GM18907 (cell line): ENCODE measurements around the gene TMEM132A.
"Not testable (repeated sequence)": the region's sequence is repeated elsewhere in the genome, so short reads cannot be mapped to it uniquely, and the experiment has no call there.

Source experiments
- ATAC-seq: cut with Tn5 transposase; IDR thresholded peaks from one replicate; pipeline ENCODE4 v1.9.1; 2021; ENCODE audit warnings: mild to moderate bottlenecking, moderate library complexity; ENCODE audit not compliant: unreplicated experiment

TMEM132A gene

DNA sequence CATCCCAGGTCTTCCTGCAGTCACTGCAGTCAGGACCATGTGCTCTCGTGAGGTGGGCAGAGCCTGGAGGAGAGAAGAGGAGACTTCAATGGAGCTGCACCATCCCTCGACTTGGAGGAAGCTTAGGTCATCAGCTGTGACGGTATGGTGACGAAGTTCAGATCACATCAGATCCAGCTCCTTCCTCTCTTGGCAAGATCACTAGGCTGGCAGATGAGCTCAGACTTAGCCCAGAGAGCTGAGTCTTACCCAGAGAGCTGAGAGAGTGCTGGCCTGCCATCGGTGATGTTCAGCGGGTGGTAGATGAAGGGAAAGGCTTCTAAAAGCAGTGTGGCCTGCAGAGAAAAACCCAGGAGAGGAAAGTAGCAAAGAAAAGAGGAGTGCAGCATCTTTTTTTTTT, 29.5 kb downstream of the TMEM132A start:
- no peak for ATAC-seq

DNA sequence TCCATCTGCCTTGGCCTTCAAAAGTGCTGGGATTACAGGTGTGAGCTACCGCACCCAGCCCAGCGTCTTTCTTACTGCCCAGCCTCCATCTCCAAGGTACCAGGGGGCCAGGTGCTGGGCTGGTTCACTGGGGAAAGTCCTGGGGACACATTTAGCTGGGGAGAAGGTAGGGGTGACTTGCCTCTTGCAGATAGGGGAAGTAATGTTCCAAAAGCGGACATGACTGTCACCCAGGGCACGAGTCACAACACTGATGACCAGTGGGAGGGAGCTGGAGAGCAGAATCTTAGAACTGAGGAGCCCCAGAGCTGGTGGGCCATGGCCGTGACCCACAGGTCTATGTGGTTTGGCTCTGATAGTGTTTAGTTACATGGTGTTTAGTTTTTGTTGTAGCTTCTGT, 30.2 kb downstream of the TMEM132A start:
- ATAC-seq: no peak

DNA sequence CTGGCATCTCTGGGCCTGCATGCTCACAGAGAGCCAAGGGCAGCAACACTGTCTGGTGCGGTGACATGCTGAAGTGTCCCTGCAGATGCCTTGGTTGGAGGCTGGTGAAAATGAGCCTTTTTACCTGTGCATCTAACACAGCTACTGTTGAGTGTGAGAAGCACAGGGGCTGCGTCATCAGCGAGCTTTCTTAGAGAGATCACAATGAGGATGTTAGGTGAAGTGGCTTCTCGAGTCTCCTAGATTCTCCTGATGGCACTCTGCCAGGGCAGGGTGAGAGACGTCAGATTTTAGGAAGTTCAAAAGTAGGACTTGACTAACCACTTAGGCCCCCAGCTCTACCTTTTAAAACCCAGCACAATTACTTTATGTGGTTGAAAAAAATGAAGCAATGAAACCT, 31.3 kb downstream of the TMEM132A start:
- no peak for ATAC-seq

DNA sequence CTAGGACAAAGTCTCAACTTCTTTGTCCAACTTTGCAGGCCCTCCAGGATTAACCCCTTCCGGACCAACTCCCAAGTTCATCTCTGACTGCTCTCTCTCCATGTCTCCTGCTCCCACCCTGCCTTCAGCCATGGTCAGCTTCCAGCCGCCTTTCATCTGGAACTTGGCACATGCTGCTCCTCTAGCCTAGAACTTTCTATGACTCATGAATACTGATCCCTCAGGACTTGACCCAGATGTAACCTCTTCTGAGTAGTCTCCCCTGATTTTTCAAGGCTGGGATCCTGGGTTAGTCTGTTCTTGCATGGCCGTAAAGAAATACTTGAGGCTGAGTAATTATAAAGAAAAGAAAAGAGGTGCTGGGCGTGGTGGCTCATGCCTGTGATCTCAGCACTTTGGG, 32.9 kb downstream of the TMEM132A start:
- ATAC-seq: no peak

DNA sequence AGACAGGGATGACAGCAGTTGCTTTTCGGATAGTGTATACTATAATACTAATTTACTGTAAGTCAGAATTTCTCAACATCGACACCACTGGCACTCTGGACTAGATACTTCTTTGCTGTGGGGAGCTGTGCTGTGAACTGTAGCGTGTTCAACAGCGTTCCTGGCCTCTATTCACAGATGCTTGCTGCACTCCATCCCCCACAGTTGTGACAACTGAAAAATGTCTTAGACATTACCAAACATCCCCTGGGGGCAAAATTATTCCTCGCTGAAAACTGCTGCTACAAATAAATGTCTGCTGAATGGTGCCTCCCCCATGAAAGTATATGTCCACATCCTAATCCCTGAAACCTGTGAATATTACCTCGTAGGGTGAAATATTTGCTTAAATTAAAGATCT, 35.2 kb downstream of the TMEM132A start:
- no peak for ATAC-seq

DNA sequence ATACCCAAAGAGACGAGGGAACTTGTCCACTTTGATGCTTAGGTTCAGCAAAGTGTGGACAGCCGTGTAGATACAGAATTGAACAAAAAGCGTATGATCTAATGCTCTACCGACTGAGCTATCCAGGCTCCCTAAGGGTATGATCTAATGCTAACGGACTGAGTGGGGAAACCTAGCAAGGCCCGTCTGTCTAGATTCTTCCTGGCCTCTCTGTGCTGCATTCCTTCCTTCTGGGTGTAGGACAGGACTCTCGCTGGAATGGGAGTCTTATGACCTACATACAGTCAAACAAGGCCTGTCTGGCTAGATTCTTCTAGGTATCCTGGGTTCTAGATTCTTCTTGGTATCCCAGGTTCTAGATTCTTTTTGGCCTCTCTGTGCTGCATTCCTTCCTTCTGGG, 36.1 kb downstream of the TMEM132A start:
- no peak for ATAC-seq

DNA sequence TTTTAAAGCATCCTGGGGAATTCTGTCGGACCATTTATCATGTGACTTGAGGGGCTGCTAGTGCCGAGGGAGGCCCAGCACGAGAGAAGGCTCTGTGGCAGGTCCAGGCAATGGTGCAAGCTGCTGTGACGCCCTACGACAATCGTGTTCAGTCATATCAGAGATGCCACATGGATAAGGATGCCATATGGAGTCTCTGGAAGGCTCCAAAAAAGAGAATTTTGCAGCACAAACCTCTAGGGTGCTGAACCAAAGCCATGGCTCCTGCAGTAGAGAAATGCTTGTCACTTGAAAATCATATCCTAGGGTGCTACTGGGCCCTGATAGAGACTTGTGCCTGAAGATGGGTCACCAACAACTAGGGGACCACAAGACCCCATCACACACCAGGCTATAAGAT, 40.5 kb downstream of the TMEM132A start:
- ATAC-seq: no peak

DNA sequence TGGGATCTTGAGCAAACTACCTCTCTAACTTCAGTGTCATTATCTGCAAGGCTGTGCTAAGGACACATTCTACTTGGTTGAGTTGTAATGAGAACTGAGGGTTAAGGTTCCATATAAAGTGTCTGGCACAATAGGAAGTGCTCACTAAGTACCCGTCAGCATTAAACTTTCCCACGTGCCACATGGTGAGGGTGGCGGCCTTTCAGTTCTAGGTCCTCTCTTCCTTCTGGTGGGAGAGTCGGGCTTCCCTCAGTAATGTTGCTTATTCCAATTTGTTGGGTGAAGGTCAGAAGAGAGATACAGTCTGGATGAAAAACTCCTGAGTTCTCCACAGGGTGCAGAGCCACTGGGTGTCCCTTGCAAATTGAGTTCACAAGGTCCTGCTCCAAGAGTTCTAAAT, 42.6 kb downstream of the TMEM132A start:
- ATAC-seq: no peak

DNA sequence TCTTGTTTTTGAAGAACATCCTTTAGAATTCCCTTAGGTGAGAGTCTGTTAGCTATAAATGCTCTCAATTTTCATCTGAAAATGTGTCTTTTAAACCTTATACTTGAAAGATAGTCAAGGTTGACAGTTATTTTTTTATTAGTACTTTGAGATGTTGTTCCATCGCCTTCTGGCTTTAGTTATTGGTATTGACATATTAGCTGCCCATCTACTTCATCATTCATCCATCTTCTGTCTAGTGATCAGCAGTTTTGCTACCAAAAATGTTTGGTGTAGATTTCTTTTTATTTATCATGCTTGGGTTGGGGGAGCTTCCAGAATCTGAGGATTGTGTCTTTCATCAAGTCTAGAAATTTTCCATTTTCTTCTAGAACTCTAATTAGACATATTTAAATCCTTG, 44.0 kb downstream of the TMEM132A start:
- no peak for ATAC-seq

DNA sequence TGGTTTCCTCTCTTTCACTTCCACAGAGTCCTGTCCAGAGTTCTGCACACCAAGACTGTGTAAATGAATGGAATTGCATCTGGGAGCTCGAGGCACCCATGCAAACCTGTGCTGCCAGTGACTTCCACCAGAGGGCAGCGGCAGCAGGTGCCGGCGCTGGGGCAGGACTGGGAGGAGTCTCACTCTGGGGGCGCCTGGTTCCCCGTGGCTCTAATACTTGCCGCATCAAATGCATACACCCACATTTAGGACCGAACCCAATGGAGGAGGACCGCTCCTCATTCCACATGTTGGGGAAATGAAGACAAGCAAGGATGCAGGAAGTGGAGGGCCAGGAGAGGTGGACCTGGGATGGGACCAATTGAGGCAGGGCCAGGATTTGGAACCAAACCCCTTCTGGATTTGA, 46.1 kb downstream of the TMEM132A start:
- peak; percentile 48 for ATAC-seq

DNA sequence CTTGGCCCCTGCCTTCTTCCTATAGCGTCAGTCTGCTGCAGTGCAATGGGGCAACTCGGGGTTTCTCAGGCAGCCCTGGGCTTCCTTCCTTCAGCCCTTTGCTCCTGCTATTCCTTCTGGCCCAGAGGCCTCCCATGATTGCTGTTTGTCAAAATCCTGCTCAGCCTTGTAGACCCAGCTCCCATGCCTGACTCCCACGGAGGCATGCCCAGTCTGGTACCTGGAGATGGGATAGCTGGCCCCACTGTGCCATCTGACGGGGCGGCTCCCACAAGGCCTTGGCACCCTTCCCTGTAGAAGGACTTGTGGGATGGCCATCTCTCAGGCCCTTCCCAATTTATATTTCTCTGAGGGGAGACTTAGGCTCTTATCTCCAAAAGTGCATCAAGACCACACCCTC, 46.6 kb downstream of the TMEM132A start:
- ATAC-seq: no peak

DNA sequence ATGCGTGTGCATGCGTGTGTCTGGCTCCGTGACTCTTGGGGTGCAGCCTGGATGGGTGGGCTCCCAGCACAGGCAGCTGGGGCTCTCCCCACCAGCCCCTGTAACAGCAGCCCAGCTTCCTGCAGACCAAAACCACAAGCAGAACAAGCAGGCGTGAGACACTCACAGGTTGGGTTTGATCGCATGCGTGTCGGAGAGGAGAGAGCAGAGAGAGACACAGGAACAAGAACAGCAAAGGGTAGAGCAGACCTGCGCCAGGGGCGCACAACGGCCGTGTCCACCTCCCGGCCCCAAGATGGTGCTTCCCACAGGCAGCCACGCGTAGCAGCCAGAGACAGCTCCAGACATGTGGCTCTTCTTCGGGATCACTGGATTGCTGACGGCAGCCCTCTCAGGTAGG, 47.3 kb downstream of the TMEM132A start, which contains the start of gene CD6:
Gene CD6, plus strand, starts transcription at position 161 of the 400 bp plus-strand sequence. Its CDS starts 186 bp downstream, at position 347.
- ATAC-seq: no peak

DNA sequence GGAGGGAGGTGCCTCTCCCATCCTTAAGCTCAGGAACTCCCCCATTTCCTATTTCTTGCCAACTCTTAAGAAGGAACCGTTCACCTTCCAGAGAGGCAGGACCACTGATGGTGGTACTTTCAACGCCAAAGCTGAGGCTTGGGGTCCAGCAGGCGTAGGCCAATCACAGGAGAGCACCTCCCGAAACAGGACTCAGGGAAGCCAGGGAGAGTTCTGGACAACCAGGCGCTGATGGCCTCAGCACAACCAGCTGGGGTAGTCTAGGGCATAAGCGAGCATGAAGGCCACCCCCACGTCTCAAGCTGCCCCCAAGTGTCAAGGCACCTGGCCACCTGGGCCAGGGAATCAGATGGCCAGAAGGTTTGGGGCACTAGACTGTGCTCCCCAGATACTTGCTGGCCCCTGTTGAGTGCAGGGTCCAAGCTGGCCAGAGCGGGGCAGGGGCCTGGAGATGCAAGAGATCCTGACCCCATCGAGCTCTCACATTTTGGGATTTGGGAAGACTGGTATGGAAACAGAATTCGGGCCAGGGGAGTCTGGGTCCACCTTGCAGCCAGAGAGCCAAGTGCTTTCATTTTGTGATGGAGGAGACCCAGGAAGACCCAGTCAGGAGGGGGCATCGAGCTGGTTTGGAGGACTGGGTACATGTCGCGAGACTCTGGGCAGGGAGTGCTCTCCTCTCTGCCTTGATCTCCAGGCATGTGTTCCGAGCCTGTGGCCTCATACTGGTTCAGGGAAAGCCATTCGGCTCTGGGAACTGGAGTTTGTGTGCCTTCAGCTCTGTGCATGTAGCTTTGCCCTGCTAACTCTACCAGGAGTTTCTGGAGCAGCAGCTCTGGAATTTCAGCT, 48.1 kb downstream of the TMEM132A start:
- ATAC-seq: no peak

DNA sequence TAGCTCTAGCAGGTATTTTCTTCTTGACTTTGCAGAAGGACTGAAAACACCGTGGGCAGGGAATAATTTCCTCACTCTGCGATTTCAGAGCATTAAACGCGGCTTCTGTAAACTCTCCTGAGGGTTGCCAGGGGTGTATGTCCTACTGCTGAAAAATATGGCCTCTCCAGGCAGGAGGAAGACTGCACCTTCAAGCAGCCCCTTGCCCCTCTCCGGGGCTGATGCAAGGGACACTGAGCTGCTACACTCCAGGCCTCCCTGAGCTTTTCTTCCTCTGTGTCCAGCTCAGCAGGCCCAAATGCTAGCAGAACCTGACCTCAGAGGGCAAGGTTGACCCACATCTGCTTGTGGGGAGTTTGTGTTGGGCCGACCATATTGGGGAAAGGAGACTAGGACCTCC, 49.4 kb downstream of the TMEM132A start:
- no peak for ATAC-seq

DNA sequence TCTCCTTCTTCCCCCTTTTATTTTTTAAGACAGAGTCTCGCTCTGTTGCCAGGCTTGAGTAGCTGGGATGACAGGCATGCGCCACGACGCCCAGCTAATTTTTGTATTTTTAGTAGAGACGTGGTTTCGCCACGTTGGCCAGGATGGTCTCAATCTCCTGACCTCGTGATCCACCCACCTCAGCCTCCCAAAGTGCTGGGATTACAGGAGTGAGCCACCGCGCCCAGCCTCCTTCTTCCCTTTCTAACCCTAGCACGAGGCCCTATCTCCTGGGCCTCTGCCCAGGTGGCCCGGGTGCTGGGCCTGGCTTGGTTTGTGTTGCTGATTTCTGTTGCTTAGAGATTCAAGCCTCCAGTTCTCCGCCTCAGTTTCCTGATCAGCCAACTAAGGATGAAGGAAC, 50.1 kb downstream of the TMEM132A start:
- ATAC-seq: not testable (repeated sequence)

DNA sequence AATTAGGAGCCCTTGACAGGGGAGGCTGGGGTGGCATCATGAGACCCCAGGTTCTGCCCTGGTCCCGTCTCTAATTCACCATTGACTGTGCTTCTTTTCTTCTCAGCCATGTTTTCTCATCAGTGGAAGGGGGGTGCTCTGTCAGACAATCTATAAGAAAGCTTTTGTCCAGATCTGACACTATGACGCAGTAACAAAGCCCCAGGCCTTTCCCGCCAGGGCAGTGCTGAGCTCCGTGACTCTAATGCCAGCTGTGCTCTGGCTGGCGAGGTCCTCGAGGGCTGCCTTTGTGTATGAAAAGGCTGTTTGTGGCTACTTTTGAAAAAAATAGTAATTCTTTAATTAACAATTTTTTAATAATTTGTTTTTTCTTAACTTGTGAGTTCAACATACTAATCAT, 50.5 kb downstream of the TMEM132A start:
- ATAC-seq: no peak

DNA sequence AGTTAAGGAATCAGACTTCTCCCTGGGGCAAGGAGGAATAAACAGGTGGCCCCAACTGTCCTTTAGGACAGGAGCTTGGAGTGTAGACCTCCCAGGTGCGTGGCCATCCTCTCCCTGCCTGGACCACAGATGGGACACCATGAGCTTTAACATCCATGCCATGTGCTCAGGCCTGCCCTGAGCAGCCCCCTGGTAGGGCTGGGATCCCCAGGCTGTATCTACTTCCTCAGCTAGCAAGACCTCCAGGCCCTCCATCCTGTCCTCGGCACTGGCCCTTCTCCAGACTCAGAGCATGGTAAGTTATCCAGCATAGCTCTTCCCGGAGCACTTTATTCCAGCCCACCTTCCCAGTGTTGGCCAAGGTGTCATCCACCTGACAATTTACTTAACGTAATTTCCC, 53.0 kb downstream of the TMEM132A start:
- ATAC-seq: no peak

DNA sequence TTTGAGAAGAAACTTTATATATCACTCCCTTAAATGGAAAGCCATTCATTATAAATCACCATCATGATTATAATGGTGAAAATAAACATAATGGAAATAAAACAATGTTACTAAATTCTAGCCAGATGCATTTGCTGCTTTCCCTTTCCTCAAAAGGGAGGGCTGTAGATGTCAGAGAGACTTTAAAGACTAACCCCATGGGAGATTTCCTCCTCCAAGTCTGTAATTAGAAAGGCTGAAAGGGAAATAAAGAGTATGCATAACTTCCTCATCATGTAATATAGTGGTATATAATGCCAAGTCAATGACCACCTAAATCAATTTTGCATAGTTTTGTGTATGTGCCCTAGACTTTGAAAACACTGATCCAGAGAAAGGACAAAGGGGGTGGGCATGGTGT, 53.6 kb downstream of the TMEM132A start:
- ATAC-seq: no peak

DNA sequence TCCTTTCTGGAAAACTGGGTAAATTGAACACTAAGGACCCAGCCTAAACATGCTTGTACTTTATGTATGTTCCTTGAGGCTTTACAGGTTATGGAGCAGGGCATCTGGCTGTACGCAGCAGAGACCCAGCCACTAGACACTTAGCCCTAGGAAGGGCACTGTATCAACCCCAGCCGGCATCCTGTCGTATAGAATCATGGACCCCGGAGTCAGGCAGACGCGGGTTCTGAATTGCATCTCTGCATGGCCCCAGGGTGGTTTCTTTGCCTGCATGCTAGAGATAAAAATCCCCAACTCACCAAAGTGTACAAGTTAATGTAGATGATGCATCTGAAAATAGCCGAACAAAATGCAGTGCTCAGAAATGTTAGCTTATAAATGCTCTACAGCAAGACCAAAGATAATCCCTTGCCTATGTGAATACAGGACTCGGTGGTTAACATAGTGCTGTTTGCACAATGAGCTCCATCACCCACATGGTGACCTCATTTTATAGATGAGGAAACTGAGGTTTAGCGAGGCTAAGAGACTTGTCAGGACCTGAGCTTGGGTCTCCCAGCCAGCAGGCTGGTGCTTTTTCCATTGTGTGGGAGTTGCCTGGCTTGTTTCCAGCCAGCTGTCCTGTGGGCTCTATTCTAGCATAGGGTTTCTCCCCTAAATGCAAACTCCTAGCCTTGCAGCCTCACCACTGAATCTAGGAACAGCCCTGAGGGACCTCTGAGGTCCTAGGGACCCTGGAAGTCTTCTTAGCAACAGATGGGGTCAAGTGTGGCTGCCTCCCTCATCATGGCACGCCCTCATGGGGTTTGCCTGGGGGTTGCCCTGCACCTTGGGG, 54.5 kb downstream of the TMEM132A start:
- ATAC-seq: no peak

DNA sequence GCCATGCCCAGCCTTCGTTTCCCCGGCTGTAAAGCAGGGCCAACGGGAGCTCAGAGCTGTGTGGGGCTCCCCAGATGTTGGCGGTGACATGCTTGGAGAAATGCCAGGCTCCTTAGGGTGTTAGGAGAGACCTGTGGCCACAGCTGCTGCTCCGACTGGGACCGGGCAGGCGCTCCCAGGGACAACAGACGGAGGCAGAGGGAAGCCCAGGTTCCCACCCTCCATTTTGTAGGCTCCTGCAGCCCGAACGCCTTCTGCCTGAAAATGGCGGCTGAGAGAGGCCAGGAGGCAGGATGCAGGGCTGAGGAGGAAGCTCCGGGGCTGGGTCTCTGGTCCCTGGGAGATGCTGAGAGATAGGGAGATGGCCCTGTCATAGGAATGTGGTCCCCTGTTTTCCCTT, 57.3 kb downstream of the TMEM132A start:
- ATAC-seq: no peak

DNA sequence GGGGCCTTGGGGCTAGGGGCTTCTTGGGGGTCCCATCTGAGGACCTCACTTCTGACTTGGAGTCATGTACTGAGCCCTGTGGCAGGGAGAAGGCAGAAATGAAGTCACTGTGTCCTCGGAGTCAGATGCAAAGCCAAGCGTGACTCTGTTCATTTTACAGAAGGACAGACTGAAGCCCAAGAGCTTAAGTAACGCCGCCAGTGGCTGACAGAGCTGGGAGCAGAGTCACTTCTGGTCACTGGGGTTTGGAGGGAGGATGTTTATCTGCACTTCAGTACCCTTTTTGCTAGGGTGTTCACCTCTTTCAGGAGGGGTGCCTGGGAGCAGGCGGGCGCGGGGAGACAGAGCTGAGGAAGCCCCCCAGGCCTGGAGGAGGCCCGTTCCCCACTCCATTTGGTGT, 57.9 kb downstream of the TMEM132A start:
- ATAC-seq: no peak

DNA sequence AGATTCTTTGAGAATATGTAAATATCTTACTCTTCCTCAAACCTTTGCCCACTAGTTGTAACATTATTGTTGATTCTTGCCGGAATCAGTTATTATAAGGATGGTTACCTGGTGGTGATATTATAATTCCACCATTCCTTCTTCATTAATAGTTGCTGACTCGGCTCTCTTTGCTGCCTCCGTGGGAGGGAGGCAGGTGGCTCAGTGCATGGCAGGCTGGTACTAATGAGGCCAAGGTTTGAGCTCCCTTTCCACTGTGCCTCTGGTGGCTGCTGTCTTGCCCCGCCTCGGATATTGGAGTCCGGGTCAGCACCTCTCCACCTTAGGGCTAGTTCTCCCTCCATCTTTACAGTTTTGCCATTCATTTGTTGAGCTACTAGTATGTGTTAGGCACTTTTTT, 59.9 kb downstream of the TMEM132A start:
- no peak for ATAC-seq
